ENCODE results near the gene CACNA1D. TPM values are rescaled to one million over a fixed set of nuclear protein-coding genes. Genes with fewer than 3 reads are reported as not detected.

The CACNA1D gene
- total RNA-seq, 1 experiment from 2014 or later: 1.1 TPM

DNA sequence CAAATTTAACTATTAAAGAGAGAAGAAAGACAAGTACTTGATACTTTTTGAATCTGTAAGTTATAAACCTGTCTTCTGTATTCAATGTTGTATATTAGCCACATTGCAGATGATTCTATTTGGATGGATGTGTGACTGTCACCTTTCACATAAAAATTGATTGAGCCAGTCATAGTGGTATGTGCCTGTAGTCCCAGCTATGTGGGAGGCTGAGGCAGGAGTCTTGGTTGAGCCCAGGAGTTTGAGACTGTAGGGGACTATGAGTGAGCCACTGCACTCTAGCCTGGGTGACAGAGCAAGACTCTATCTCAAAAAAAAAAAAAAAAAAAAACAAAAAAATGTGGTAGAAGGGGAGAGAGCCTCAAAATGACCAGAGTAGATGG is 12.3 kb downstream of the CACNA1D start:
- no peak overlapping the region for H3K4me3 ChIP-seq (replicated peaks in 1 of 2; ENCODE audit: low read depth in 1 of 2, low read length in 2 of 2)
- no TSS peak for BruUV-seq (replicated peaks)
- no peak overlapping the region for H2AFZ ChIP-seq (ENCODE audit: low read depth, low read length, poor library complexity, severe bottlenecking)
- ChIA-PET CTCF (no interaction called here), RAD21 (ENCODE audit: low non-redundant PET in 1 of 2, low total read pairs in 2 of 2, uncharacterized antibody in 2 of 2, unreplicated experiment in 2 of 2) (no interaction called here), POLR2A (interaction anchor here (0.7 kb wide), 1 partner anchor 94 kb away, joined by 3 read pairs; no protein-coding TSS in a partner anchor)
- no peaks in the 10 kb centered on the region for H3K79me2 ChIP-seq (ENCODE audit: insufficient read depth, low read length)
- H3K9ac ChIP-seq (ENCODE audit: low read length): no peak overlapping the region
- DNase-seq (ENCODE audit: low read depth, low spot score) (no peak), ATAC-seq (no peak)
- no peaks in the 10 kb centered on the region for H3K36me3 ChIP-seq (ENCODE audit: control insufficient read depth in 1 of 2, insufficient read depth in 2 of 2, low read length in 2 of 2)
- peaks cover 14% of the 10 kb centered on the region; the same call in 1 of the 2 replicates for H3K27me3 ChIP-seq (ENCODE audit: insufficient read depth, low read length)
- no peak overlapping the region for H3K27ac ChIP-seq (ENCODE audit: low read depth, low read length)
- H3K9me2 ChIP-seq (ENCODE audit: insufficient read depth): no peaks in the 10 kb centered on the region
- H3K4me2 ChIP-seq (ENCODE audit: low read length): no peak overlapping the region
- H3K4me1 ChIP-seq (ENCODE audit: control insufficient read depth in 1 of 2, insufficient read depth in 2 of 2, low read length in 2 of 2): no peaks in the 10 kb centered on the region
- H4K20me1 ChIP-seq (ENCODE audit: insufficient read depth): no peaks in the 10 kb centered on the region
- intact Hi-C loops (cut with micrococcal nuclease): no loop called here
- no peaks in the 10 kb centered on the region for H3K9me3 ChIP-seq (ENCODE audit: control insufficient read depth in 1 of 2, insufficient read depth in 1 of 2, low read depth in 1 of 2, low read length in 2 of 2)
- TF ChIP-seq EZH2phosphoT487 (IDR thresholded peaks at IDR 0.05; ENCODE audit: borderline replicate concordance): no peak
- no peak for TF ChIP-seq SRF (IDR thresholded peaks at IDR 0.05; ENCODE audit: low read depth)
- TF ChIP-seq POLR2AphosphoS5 (IDR thresholded peaks at IDR 0.05; ENCODE audit: low read depth, low read length): no peak
- no peak for TF ChIP-seq ZNF274 (IDR thresholded peaks at IDR 0.05; ENCODE audit: low read depth, low read length)
- TF ChIP-seq CBX3 (IDR thresholded peaks at IDR 0.05; ENCODE audit: low read depth): no peak
- TF ChIP-seq, protein P1, sequence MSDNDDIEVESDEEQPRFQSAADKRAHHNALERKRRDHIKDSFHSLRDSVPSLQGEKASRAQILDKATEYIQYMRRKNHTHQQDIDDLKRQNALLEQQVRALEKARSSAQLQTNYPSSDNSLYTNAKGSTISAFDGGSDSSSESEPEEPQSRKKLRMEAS (IDR thresholded peaks at IDR 0.05): no peak
- TF ChIP-seq RAD21 (IDR thresholded peaks at IDR 0.05; ENCODE audit: low read depth): no peak
- TF ChIP-seq SIN3A (IDR thresholded peaks at IDR 0.05; ENCODE audit: low read depth): no peak

DNA sequence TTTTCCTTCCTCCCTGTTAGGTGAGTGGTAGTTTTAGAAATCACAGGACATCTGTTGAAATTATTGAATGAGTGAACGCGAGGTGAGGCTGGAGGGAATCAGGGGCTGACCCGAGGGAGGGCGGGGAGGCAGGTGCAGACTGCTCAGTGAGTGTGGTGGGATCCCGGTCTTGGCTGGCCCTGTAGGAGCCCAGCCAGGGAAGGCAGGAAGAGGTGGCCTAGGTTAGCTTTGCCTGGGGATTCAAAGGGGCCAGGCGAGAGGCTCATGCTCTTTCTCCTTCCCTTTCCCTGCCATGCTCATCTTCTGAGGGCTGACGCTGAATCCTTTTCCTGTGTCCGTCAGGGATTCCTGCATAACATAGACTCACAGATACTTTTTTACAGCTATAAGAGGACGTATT is 15.1 kb downstream of the CACNA1D start:
- H3K4me1 ChIP-seq (ENCODE audit: control insufficient read depth in 1 of 2, insufficient read depth in 2 of 2, low read length in 2 of 2): no peaks in the 10 kb centered on the region
- no peak overlapping the region for H3K4me2 ChIP-seq (ENCODE audit: low read length)
- BruUV-seq (replicated peaks): no TSS peak
- DNase-seq (ENCODE audit: low read depth, low spot score) (no peak), ATAC-seq (no peak)
- H3K4me3 ChIP-seq (replicated peaks in 1 of 2; ENCODE audit: low read depth in 1 of 2, low read length in 2 of 2): no peak overlapping the region
- H3K9ac ChIP-seq (ENCODE audit: low read length): no peak overlapping the region
- ChIA-PET CTCF (interaction anchor here (1.5 kb wide), 1 partner anchor 15 kb away, joined by 3 read pairs; the partner anchor contains the start of gene CACNA1D), RAD21 (ENCODE audit: low non-redundant PET in 1 of 2, low total read pairs in 2 of 2, uncharacterized antibody in 2 of 2, unreplicated experiment in 2 of 2) (no interaction called here), POLR2A (no interaction called here)
- no peaks in the 10 kb centered on the region for H3K9me2 ChIP-seq (ENCODE audit: insufficient read depth)
- intact Hi-C loops (cut with micrococcal nuclease): no loop called here
- no peaks in the 10 kb centered on the region for H4K20me1 ChIP-seq (ENCODE audit: insufficient read depth)
- H3K9me3 ChIP-seq (ENCODE audit: control insufficient read depth in 1 of 2, insufficient read depth in 1 of 2, low read depth in 1 of 2, low read length in 2 of 2): no peaks in the 10 kb centered on the region
- peaks cover 14% of the 10 kb centered on the region for H3K27me3 ChIP-seq (ENCODE audit: insufficient read depth, low read length)
- H3K36me3 ChIP-seq (ENCODE audit: control insufficient read depth in 1 of 2, insufficient read depth in 2 of 2, low read length in 2 of 2): no peaks in the 10 kb centered on the region
- no peaks in the 10 kb centered on the region for H3K79me2 ChIP-seq (ENCODE audit: insufficient read depth, low read length)
- no peak overlapping the region for H2AFZ ChIP-seq (ENCODE audit: low read depth, low read length, poor library complexity, severe bottlenecking)
- no peak overlapping the region for H3K27ac ChIP-seq (ENCODE audit: low read depth, low read length)
- TF ChIP-seq CBX3 (IDR thresholded peaks at IDR 0.05; ENCODE audit: low read depth) (no peak), YY1 (IDR thresholded peaks at IDR 0.05; ENCODE audit: extremely low read depth, insufficient replicate concordance, low read depth, low read length) (no peak), SRF (IDR thresholded peaks at IDR 0.05; ENCODE audit: low read depth) (no peak), CEBPB (IDR thresholded peaks at IDR 0.05; ENCODE audit: low read depth) (no peak), POLR2A (IDR thresholded peaks at IDR 0.05; ENCODE audit: borderline replicate concordance, extremely low read depth, insufficient read depth, insufficient read length) (no peak), POLR2AphosphoS5 (IDR thresholded peaks at IDR 0.05; ENCODE audit: low read depth, low read length) (no peak), TCF7L2 (IDR thresholded peaks at IDR 0.05; ENCODE audit: borderline replicate concordance, extremely low read depth, insufficient read depth, insufficient read length) (no peak), SP1 (IDR thresholded peaks at IDR 0.05; ENCODE audit: low read depth) (no peak), ZNF274 (IDR thresholded peaks at IDR 0.05; ENCODE audit: low read depth, low read length) (no peak), FOSL1 (IDR thresholded peaks at IDR 0.05; ENCODE audit: low read depth) (no peak), SIN3A (IDR thresholded peaks at IDR 0.05; ENCODE audit: low read depth) (no peak), ZFX (IDR thresholded peaks at IDR 0.05) (no peak), EZH2 (IDR thresholded peaks at IDR 0.05) (no peak)
- TF ChIP-seq, protein P2, sequence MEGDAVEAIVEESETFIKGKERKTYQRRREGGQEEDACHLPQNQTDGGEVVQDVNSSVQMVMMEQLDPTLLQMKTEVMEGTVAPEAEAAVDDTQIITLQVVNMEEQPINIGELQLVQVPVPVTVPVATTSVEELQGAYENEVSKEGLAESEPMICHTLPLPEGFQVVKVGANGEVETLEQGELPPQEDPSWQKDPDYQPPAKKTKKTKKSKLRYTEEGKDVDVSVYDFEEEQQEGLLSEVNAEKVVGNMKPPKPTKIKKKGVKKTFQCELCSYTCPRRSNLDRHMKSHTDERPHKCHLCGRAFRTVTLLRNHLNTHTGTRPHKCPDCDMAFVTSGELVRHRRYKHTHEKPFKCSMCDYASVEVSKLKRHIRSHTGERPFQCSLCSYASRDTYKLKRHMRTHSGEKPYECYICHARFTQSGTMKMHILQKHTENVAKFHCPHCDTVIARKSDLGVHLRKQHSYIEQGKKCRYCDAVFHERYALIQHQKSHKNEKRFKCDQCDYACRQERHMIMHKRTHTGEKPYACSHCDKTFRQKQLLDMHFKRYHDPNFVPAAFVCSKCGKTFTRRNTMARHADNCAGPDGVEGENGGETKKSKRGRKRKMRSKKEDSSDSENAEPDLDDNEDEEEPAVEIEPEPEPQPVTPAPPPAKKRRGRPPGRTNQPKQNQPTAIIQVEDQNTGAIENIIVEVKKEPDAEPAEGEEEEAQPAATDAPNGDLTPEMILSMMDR (IDR thresholded peaks at IDR 0.05 in 2 of 3, conservative IDR thresholded peaks at IDR 0.05 in 1 of 3; ENCODE audit: borderline replicate concordance in 1 of 3, insufficient read depth in 1 of 3, low read depth in 2 of 3, low read length in 2 of 3): no peak
- TF ChIP-seq, protein P3, sequence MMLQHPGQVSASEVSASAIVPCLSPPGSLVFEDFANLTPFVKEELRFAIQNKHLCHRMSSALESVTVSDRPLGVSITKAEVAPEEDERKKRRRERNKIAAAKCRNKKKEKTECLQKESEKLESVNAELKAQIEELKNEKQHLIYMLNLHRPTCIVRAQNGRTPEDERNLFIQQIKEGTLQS (IDR thresholded peaks at IDR 0.05): no peak
- TF ChIP-seq, protein P1 (IDR thresholded peaks at IDR 0.05): no peak

All from HCT116 (cell line).